HL-60/S4 (cell line): ENCODE data around the gene PBX3.

Experiments
- in situ Hi-C: fragments of 300-500 bp; cut with MboI; formaldehyde crosslinking; loops from 2 replicates; pipeline ENCODE4 v1.14.3; 2022; ENCODE audit warnings: low sequenced_read_pairs

Gene PBX3

DNA sequence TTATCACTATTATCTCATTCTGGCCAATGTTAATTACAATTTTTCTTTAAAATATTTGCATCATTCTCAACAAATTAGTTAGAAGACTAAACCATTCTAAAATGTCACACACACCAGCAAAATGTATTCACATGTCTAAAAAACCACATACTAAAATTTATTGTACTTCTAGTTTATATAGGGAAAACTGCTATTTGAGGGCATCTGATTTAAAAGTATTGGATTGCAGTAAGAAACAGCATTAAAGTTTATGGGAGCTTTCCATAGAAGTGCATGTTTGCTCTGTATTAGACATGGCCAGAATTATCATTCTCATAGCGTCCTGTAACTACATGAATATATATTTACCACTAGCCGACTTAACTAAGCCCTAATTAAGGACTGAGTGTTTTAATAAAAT, 150.3 kb downstream of the PBX3 start:
- in situ Hi-C loops, result no loop called here

- in situ Hi-C loops, result no loop called here
Measured at GRCh38 chr9:125902214-125902613, 155.0 kb downstream of the PBX3 start.

DNA sequence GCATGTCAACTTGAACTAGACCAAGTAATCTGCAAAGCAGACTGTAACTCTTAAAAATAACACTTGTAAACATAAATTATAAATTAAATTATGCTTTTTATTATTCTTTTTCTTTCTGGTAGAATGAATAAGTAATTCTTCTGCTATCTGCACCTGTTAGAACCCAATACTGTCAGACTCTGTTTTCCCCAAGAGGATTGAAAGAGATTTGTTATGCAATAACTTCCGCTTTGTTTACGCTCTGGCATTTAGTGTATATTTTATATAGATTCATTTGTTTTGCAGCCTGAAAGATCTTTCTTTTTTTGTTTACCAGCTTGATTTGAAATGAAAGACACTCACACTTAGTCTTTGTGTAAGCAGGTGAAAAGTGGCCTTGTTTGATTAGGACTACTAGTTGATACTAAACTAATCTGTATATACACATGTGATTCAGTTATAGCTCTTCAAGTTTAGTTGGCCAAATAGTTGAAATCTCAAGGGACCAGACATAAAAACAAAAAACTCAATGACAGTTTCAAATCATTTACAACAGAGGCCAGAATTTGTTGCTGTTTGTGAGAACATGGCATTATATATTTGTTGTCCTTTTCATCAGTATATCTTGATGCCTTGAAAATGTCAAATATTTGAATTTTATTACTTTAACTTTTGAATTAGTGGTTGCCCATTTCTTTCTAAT, 155.8 kb downstream of the PBX3 start:
- in situ Hi-C loops, result no loop called here

DNA sequence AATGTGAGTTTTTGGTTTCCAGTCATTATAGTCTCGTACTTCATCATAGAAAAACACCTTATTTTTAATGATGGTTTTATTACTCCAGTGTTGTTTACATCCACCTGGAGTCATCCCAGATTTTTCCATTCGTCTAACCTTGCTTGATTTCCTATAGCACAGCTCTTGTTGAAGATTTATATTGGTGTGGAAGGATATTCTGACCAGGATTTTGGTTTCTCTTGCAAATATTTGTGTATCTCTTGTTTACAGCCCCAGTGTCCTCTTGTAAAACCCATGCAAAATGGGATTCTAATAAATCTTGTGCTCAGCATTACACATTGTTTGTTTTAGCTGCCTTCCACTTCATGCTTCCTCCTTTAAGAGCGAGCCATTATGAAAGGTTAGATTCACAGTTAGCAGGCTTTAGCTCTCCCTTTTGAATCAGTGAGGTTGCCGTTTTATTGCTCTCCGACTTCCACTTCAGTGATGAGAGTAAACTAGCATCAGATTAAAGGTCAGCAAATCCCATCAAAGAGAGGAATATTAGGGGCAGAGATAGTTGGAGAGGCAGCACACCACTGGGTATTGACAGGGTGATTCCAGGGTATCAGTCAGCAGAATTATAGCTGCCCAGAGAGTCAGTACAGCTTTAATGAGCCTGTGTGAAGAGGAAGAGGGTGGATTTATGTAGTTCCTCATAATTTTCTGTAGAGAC, 157.1 kb downstream of the PBX3 start:
- in situ Hi-C loops, result no loop called here

GRCh38 chr9:125906144-125906543, 159.0 kb downstream of the PBX3 start:
- in situ Hi-C loops, result no loop called here

GRCh38 chr9:125906893-125907292, 159.7 kb downstream of the PBX3 start:
- in situ Hi-C loops, result no loop called here

DNA sequence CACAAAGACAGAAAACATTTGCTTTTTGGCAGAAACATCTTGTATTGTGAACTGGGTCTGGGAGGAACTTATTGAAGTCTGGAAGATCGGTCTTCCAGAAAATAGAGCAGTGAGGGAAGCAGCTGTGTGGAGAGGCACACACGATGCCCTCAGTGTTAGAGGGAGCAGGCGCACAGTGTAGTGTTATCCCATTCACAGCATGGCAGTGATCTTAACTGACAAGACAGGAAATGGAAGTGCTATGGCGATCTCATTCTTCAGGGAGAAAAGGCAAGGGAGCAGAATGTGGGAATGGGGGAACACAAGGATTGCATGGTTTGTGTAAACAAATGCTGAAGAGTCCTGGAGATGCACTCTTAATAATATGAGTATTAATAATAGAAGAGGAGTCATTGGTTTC, 161.0 kb downstream of the PBX3 start:
- in situ Hi-C loops, result no loop called here

GRCh38 chr9:125908966-125909365, 161.8 kb downstream of the PBX3 start:
- in situ Hi-C loops, result no loop called here

- in situ Hi-C loops, result no loop called here
Measured at GRCh38 chr9:125909459-125909858, 162.3 kb downstream of the PBX3 start.

DNA sequence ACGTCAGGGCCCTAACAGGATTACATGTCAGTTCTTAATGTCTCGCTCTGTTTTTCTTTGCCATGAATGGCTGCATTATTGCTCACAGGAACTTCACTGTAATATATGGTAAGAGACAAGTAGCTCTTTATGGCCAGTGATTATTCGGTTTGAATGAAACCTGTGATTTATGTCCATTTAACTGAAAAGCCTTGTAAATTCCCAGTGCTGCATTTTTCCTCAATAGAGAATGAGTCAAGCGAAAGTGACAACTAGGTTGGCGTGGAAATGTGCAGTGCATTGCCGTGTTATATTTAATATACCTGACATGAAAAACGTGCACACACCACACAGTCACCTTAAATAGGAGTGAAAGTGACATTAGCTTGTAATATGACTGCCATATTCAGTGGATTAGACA, 163.1 kb downstream of the PBX3 start:
- in situ Hi-C loops, result no loop called here

DNA sequence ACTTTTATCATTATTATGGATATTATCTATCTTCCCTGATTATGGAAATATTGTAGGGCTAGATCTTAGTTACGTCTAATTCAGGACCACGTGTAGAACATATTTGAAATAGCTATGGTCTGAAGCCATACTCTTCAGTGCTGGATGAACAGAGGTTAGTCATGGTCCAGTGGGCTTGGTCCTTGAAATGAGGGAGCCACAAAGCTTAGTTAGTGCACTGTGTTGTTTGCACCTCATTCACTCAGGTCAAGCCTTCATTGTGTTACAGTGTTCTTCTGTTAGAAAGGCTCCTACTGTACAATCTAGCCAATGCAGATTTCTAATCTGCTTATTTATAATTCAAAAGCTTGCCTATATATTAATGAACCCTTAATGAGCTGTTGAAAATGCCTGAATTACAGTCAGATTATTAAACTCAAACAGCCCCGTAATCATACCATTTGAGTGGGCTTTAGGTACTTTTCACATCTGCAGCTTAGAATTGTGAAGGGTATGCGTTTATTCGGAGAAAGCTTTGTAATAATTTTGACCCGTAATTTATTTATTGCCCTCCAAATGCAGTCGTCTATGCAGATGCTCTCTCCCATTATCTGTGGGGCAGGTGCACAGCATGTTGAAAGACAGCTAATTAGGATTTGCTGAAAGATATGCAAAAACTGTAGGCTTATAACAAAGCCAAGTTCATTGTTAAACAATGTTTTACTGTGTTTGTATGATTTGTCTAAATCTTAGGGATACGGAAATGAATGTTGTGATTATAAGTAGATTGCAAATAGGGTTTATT, 164.9 kb downstream of the PBX3 start:
- in situ Hi-C loops, result no loop called here

GRCh38 chr9:125912667-125913066, 165.5 kb downstream of the PBX3 start:
- in situ Hi-C loops, result no loop called here

- in situ Hi-C loops, result no loop called here
Measured at GRCh38 chr9:125913551-125913950, 166.4 kb downstream of the PBX3 start.

GRCh38 chr9:125914411-125914810, 167.2 kb downstream of the PBX3 start:
- in situ Hi-C loops, result no loop called here

DNA sequence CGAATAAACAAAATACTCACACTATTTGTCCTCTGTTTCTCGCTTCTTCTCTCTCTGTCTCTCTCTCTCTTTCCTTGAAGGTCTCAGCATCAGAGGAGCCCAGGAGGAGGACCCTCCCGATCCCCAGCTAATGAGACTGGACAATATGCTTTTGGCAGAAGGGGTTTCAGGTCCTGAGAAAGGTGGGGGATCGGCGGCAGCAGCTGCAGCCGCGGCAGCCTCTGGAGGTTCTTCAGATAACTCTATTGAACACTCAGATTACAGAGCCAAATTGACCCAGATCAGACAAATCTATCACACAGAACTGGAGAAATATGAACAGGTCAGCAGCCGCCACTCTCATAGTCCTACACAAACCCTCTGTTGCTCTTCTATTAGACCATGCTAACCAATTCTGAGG, 168.4 kb downstream of the PBX3 start:
- in situ Hi-C loops, result no loop called here

DNA sequence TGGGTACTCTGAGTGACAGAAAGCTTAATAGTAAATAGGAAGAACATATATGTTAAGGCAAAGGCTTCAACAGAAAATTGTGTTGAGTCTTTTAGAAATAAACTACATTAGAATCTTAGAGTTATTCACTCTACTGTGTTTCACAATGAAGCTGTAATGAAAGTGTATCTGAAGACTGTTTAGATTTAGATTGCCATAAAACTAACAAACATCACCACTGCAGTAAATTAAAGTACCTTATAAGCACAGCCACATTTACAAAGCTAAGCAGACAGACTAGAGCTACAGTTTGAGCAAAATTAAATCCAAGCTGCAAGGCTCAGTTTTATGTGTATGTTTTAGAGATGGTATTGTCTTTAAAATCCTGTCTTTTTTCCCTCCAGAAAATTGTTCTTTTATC, 172.4 kb downstream of the PBX3 start:
- in situ Hi-C loops, result no loop called here

GRCh38 chr9:125920402-125920801, 173.2 kb downstream of the PBX3 start:
- in situ Hi-C loops, result no loop called here

- in situ Hi-C loops, result no loop called here
Measured at GRCh38 chr9:125922854-125923253, 175.7 kb downstream of the PBX3 start.

DNA sequence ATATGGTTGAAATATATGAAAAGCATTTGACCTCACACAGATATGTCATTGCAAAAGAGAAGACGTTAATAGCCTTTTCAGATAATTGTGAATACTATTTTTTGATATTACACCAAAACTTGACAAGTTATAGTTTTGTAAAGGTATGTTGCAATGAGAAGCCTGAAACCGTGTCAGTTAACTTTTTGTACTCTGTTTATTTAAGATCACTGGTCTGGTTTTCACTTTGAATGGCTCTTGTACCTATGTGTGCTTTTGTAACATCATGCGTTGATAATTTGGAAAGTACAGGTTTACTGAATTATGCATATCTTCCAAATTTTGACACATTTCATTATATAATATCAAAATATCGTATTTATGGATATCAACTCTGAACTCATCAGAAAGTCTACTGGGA, 177.2 kb downstream of the PBX3 start:
- in situ Hi-C loops, result no loop called here

DNA sequence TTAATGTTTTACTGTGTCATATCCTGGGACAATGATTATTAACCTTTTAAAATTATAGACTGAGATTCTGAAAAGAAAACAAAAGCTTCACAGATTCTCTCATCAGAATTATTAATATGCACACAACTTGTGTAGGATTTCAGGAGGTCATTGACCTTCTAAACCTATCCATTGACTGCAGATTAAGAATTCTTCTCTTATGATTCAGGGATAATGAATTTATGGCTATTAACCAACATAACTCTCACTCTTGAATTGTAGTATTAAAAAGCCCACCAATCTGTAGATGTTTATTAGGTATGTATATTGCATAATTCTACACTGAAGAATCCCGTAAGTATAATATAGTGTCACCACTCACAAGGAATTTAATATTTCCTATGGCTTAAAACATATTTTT, 179.8 kb downstream of the PBX3 start:
- in situ Hi-C loops, result no loop called here

DNA sequence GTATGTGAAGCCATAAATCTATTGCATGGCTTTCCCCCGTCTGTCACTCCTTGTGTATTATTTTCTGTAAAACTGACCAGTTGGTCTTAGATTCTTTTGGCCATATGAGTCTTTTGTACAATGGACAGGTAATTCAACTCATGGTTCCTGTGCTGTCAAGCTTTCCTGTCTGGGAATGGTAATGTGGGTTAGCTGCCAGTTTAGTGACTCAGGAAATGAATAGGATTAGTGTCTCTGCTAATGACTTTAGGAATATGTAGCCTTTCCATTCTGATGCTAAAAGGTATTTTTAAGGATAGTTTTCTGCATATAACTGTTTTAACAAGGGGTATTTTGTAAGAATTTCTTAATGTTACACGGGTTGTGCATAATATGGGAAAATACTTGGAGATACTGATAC, 182.7 kb downstream of the PBX3 start:
- in situ Hi-C loops, result no loop called here

- in situ Hi-C loops, result no loop called here
Measured at GRCh38 chr9:125931211-125931610, 184.0 kb downstream of the PBX3 start.
